H1 (cell line): Measurements from ENCODE around the gene PPP2R3B. TPM values are rescaled to one million over a fixed set of nuclear protein-coding genes. Genes with fewer than 3 reads are reported as not detected.
A peak's percentile ranks its signal among the peaks of the same experiment; 100 is the strongest.

Experiments used
- CTCF ChIA-PET: fragments of 300-600 bp; sonication (Branson Sonifier 250); formaldehyde crosslinking; loops from one replicate; lab custom pipeline; 2021; ENCODE audit not compliant: partially characterized antibody; lab: Charles Lee
- POLR2A ChIA-PET: fragments of 300-600 bp; sonication (Branson Sonifier 250); formaldehyde crosslinking; loops from one replicate; lab custom pipeline; 2021; ENCODE audit warnings: inconsistent platforms; ENCODE audit not compliant: partially characterized antibody; lab: Charles Lee
- DNase-seq, 2 experiments: peaks; one replicate each; pipeline versions ENCODE4 v3.0.0 to v3.0.0-alpha.2; 2010 to 2022; ENCODE audit warnings: low spot score in 2 of 2, low read depth in 1 of 2, mixed read lengths in 1 of 2
- FAIRE-seq: peaks from 2 replicates; lab custom pipeline; 2011; peaks lifted over from hg19 to GRCh38; lab: Jason Lieb, UNC
- H2AFZ ChIP-seq: 2 replicates; pipeline ENCODE4 v1.8.1; 2012; ENCODE audit warnings: low read length, inconsistent platforms
- H2AK5ac ChIP-seq: 2 replicates; pipeline ENCODE4 v1.6.1; 2013; ENCODE audit warnings: low read depth, low read length
- H2BK120ac ChIP-seq: replicated peaks from 2 replicates; pipeline ENCODE3; 2013; ENCODE audit warnings: low read depth, low read length, inconsistent platforms
- H2BK12ac ChIP-seq: 2 replicates; pipeline ENCODE4 v1.6.1; 2013; ENCODE audit warnings: low read depth, low read length
- H2BK15ac ChIP-seq: 2 replicates; pipeline ENCODE4 v1.6.1; 2013; ENCODE audit warnings: low read length
- H2BK20ac ChIP-seq: 2 replicates; pipeline ENCODE4 v1.6.1; 2013; ENCODE audit warnings: low read length
- H2BK5ac ChIP-seq: 2 replicates; pipeline ENCODE4 v1.6.1; 2013; ENCODE audit warnings: low read depth, low read length
- H3K14ac ChIP-seq: 2 replicates; pipeline ENCODE4 v1.6.1; 2013; ENCODE audit warnings: inconsistent platforms; ENCODE audit not compliant: insufficient read length
- H3K18ac ChIP-seq: 2 replicates; pipeline ENCODE4 v1.6.1; 2013; ENCODE audit warnings: low read length; ENCODE audit errors: extremely low read depth
- H3K23ac ChIP-seq: 2 replicates; pipeline ENCODE4 v1.6.1; 2013; ENCODE audit warnings: inconsistent platforms; ENCODE audit not compliant: insufficient read length
- H3K23me2 ChIP-seq: 2 replicates; pipeline ENCODE4 v1.6.1; 2013; ENCODE audit warnings: low read depth, low read length
- H3K27ac ChIP-seq: 2 replicates; pipeline ENCODE4 v1.6.1; 2011; ENCODE audit warnings: low read depth, low read length, inconsistent platforms
- H3K27me3 ChIP-seq, 4 experiments: replicated peaks in 1 of 4; 1 replicate in 1 of 4; 2 replicates in 3 of 4; pipeline versions ENCODE4 v1.6.1 to v1.8.1; 2011 to 2013; ENCODE audit warnings: low read length in 3 of 4, mild to moderate bottlenecking in 3 of 4, inconsistent platforms in 2 of 4, mixed read lengths in 2 of 4, moderate library complexity in 1 of 4; ENCODE audit not compliant: control insufficient read depth in 3 of 4, insufficient read depth in 3 of 4; ENCODE audit errors: extremely low read depth in 1 of 4
- H3K36me3 ChIP-seq, 4 experiments: 2 replicates each; pipeline versions ENCODE4 v1.6.1 to v1.8.1; 2011 to 2013; ENCODE audit warnings: mild to moderate bottlenecking in 4 of 4, low read length in 3 of 4, moderate library complexity in 2 of 4, control low read depth in 1 of 4, inconsistent platforms in 1 of 4; ENCODE audit not compliant: insufficient read depth in 4 of 4, control insufficient read depth in 2 of 4
- H3K4ac ChIP-seq: replicated peaks from 2 replicates; pipeline ENCODE3; 2013; ENCODE audit warnings: low read length, low read depth, mixed read lengths, inconsistent platforms; ENCODE audit not compliant: insufficient read length
- H3K4me1 ChIP-seq, 4 experiments: replicated peaks in 1 of 4; 1 replicate in 1 of 4; 2 replicates in 3 of 4; pipeline versions ENCODE4 v1.6.1 to v1.8.1; 2011 to 2013; ENCODE audit warnings: low read length in 3 of 4, inconsistent platforms in 2 of 4, mixed read lengths in 1 of 4; ENCODE audit not compliant: insufficient read depth in 4 of 4, control insufficient read depth in 3 of 4
- H3K4me2 ChIP-seq, 2 experiments: 2 replicates each; pipeline versions ENCODE4 v1.6.1 to v1.8.1; 2011 to 2013; ENCODE audit warnings: low read depth in 2 of 2, low read length in 2 of 2, control low read depth in 1 of 2, inconsistent platforms in 1 of 2, mild to moderate bottlenecking in 1 of 2; ENCODE audit not compliant: insufficient read depth in 1 of 2
- H3K4me3 ChIP-seq, 4 experiments: fragments of 200-600, 300-600 bp in 1 of 4; sonication (generic), shearing (Covaris generic), sonication (Bioruptor Twin) in 1 of 4; 2 replicates each; pipeline versions ENCODE4 v1.5.1 to v1.8.1; 2011 to 2016; ENCODE audit warnings: low read length in 4 of 4, low read depth in 3 of 4, control low read depth in 2 of 4, inconsistent platforms in 2 of 4, mild to moderate bottlenecking in 2 of 4, mixed read lengths in 1 of 4, moderate library complexity in 1 of 4; ENCODE audit not compliant: insufficient read depth in 2 of 4; ENCODE audit errors: extremely low read depth in 1 of 4
- H3K56ac ChIP-seq: replicated peaks from 2 replicates; pipeline ENCODE3; 2013; ENCODE audit warnings: low read depth, mild to moderate bottlenecking, mixed read lengths, low read length, inconsistent platforms; ENCODE audit not compliant: insufficient read length
- H3K79me1 ChIP-seq: 2 replicates; pipeline ENCODE4 v1.6.1; 2013; ENCODE audit warnings: low read depth, low read length, control low read depth
- H3K79me2 ChIP-seq, 2 experiments: 2 replicates each; pipeline versions ENCODE4 v1.6.1 to v1.8.1; 2012 to 2013; ENCODE audit warnings: low read length in 2 of 2, mild to moderate bottlenecking in 2 of 2, inconsistent platforms in 1 of 2; ENCODE audit not compliant: insufficient read depth in 2 of 2, control insufficient read depth in 1 of 2
- H3K9ac ChIP-seq, 4 experiments: replicated peaks in 1 of 4; 1 replicate in 1 of 4; 2 replicates in 3 of 4; pipeline versions ENCODE4 v1.6.1 to v1.8.1; 2011 to 2013; ENCODE audit warnings: low read depth in 3 of 4, low read length in 3 of 4, control low read depth in 2 of 4, mild to moderate bottlenecking in 2 of 4, moderate library complexity in 2 of 4, inconsistent platforms in 1 of 4; ENCODE audit errors: extremely low read depth in 1 of 4
- H3K9me3 ChIP-seq, 2 experiments: 2 replicates each; pipeline versions ENCODE4 v1.6.1 to v1.8.1; 2012 to 2013; ENCODE audit warnings: mild to moderate bottlenecking in 2 of 2, moderate library complexity in 2 of 2, control low read depth in 1 of 2, inconsistent platforms in 1 of 2, low read depth in 1 of 2, low read length in 1 of 2, mixed read lengths in 1 of 2; ENCODE audit not compliant: insufficient read depth in 2 of 2
- H4K20me1 ChIP-seq, 2 experiments: replicated peaks in 1 of 2; 2 replicates each; pipeline versions ENCODE3 to v1.8.1; 2011 to 2013; ENCODE audit warnings: inconsistent platforms in 2 of 2, low read length in 2 of 2, mild to moderate bottlenecking in 1 of 2; ENCODE audit not compliant: insufficient read depth in 2 of 2, control insufficient read depth in 1 of 2
- H4K5ac ChIP-seq: 2 replicates; pipeline ENCODE4 v1.6.1; 2013; ENCODE audit warnings: low read length, low read depth, mixed read lengths, inconsistent platforms; ENCODE audit not compliant: insufficient read length
- H4K8ac ChIP-seq: 2 replicates; pipeline ENCODE4 v1.8.0; 2013; ENCODE audit warnings: mild to moderate bottlenecking, moderate library complexity, low read length, inconsistent platforms; ENCODE audit not compliant: insufficient read depth; ENCODE audit errors: extremely low read depth
- H4K91ac ChIP-seq: replicated peaks from 2 replicates; pipeline ENCODE3; 2013; ENCODE audit warnings: low read length, mixed read lengths, inconsistent platforms; ENCODE audit not compliant: insufficient read length
- CEBPB ChIP-seq: IDR thresholded peaks from 2 replicates; pipeline ENCODE4 v1.6.1; 2012; ENCODE audit warnings: low read depth, low read length
- CREB1 ChIP-seq: IDR thresholded peaks from 2 replicates; pipeline ENCODE4 v1.6.1; 2012; ENCODE audit warnings: inconsistent platforms
- EZH2 ChIP-seq: fragments of 200-600 bp; sonication (generic); IDR thresholded peaks from 2 replicates; pipeline ENCODE4 v1.7.1; 2012; ENCODE audit warnings: low read depth, mild to moderate bottlenecking, moderate library complexity, low read length, inconsistent platforms; ENCODE audit not compliant: severe bottlenecking
- JUN ChIP-seq: IDR thresholded peaks from 2 replicates; pipeline ENCODE4 v1.6.1; 2011; ENCODE audit warnings: low read depth, mild to moderate bottlenecking, improper control_type of control experiment, low read length
- JUND ChIP-seq: IDR thresholded peaks from 2 replicates; pipeline ENCODE4 v1.6.1; 2011; ENCODE audit warnings: mild to moderate bottlenecking, improper control_type of control experiment, low read length
- KDM4A ChIP-seq: IDR thresholded peaks from one replicate; pipeline ENCODE4 v1.7.1; 2012; ENCODE audit warnings: low read depth, mild to moderate bottlenecking, moderate library complexity, low read length, inconsistent platforms; ENCODE audit not compliant: severe bottlenecking
- NANOG ChIP-seq: IDR thresholded peaks from 2 replicates; pipeline ENCODE4 v1.6.1; 2011; ENCODE audit warnings: low read length, low read depth, mild to moderate bottlenecking, inconsistent platforms; ENCODE audit not compliant: insufficient read depth, poor library complexity, severe bottlenecking
- RAD21 ChIP-seq, 2 experiments: IDR thresholded peaks in 1 of 2; conservative IDR thresholded peaks in 1 of 2; 2 replicates each; pipeline ENCODE4 v1.6.1; 2011; ENCODE audit warnings: low read depth in 2 of 2, low read length in 2 of 2, improper control_type of control experiment in 1 of 2, inconsistent platforms in 1 of 2, mild to moderate bottlenecking in 1 of 2, moderate library complexity in 1 of 2
- SIX5 ChIP-seq: IDR thresholded peaks from 2 replicates; pipeline ENCODE4 v1.6.1; 2011; ENCODE audit warnings: mild to moderate bottlenecking, low read depth, low read length
- TAF1 ChIP-seq: IDR thresholded peaks from 2 replicates; pipeline ENCODE4 v1.6.1; 2011; ENCODE audit warnings: mild to moderate bottlenecking, low read depth, low read length
- WGBS, 2 experiments: shearing (Covaris generic) in 1 of 2; methylation state at CpG; one replicate each; pipeline versions ENCODE4 v1.1.6 to v1.1.7; 2013 to 2015; ENCODE audit warnings: low lambda C conversion rate in 2 of 2, mixed read lengths in 2 of 2, inconsistent platforms in 1 of 2, low coverage in 1 of 2, missing lambda C conversion rate in 1 of 2; ENCODE audit not compliant: insufficient replicate concordance in 2 of 2, insufficient coverage in 1 of 2, insufficient read length in 1 of 2; ENCODE audit errors: extremely low coverage in 1 of 2, missing lambda C conversion rate in 1 of 2; 5-methylcytosine and 5-hydroxymethylcytosine counted together
- polyA plus RNA-seq, 7 experiments: library from polyadenylated mRNA; depleted of rRNA in 3 of 7; stranded (reverse) in 5 of 7; unstranded in 2 of 7; fragments of >200 nt in 5 of 7; fragments of 200-250 nt in 2 of 7; gene quantifications; 1 replicate in 5 of 7; 2 replicates in 1 of 7; 4 replicates in 1 of 7; pipeline versions ENCODE4 v1.2.1 to v1.2.3, GENCODE V29; 2011 to 2013; ENCODE audit warnings: missing spikeins in 2 of 7, mixed read lengths in 2 of 7
- total RNA-seq: library from RNA; stranded (reverse); fragmentation: NEBNext Ultra II Directional; extraction: Animal tissue kit (Norgen Biotek cat#: 25700); gene quantifications from 2 replicates; pipeline ENCODE4 v1.2.1, GENCODE V29; 2021
- TF ChIP-seq, protein P1 (sequence below): IDR thresholded peaks from 2 replicates; pipeline ENCODE4 v1.6.1; 2012; ENCODE audit warnings: low read length, inconsistent platforms
- TF ChIP-seq, protein P2 (sequence below): IDR thresholded peaks from 2 replicates; pipeline ENCODE4 v1.6.1; 2012; ENCODE audit warnings: inconsistent platforms

Gene PPP2R3B
- total and polyA plus RNA-seq, 2 of the 8 experiments (the other 6 are each of a cell fraction or from before 2014, with no cell fraction given): 47.6 to 86.7 TPM

DNA sequence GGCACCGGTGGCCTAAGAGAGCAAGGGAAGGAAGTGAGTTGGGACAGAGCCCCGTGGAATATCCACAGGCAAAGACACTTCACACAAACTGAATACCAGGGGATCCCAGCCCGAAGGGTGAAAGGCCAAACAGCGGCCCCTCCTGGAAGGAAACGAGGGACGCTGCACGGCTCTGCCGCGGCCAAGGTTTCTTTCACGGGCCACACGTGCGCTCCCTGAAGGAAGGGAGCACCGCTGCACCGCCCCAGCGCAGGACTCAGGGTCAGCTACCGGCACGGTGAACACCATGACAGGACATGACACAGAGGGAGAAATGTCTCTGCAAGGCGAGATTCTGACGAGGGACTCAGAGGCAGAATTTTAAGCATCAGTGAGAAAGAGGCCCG, 36.6 kb downstream of the PPP2R3B start:
- H2BK12ac ChIP-seq: no peak overlapping the region
- TF ChIP-seq TAF1: no peak
- no peak for TF ChIP-seq EZH2
- no peak for TF ChIP-seq CEBPB
- TF ChIP-seq, protein P1, sequence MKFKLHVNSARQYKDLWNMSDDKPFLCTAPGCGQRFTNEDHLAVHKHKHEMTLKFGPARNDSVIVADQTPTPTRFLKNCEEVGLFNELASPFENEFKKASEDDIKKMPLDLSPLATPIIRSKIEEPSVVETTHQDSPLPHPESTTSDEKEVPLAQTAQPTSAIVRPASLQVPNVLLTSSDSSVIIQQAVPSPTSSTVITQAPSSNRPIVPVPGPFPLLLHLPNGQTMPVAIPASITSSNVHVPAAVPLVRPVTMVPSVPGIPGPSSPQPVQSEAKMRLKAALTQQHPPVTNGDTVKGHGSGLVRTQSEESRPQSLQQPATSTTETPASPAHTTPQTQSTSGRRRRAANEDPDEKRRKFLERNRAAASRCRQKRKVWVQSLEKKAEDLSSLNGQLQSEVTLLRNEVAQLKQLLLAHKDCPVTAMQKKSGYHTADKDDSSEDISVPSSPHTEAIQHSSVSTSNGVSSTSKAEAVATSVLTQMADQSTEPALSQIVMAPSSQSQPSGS: no peak
- no peak for TF ChIP-seq JUND
- TF ChIP-seq SIX5: no peak
- TF ChIP-seq NANOG: no peak
- no peak for TF ChIP-seq CREB1
- TF ChIP-seq RAD21 (IDR thresholded peaks at IDR 0.05 in 1 of 2, conservative IDR thresholded peaks at IDR 0.05 in 1 of 2; ENCODE audit: low read depth in 2 of 2, low read length in 2 of 2): peak in 1 of 2 experiments; percentile 19; a peak in 1 of 4 replicates
- no peak for TF ChIP-seq KDM4A
- TF ChIP-seq, protein P2, sequence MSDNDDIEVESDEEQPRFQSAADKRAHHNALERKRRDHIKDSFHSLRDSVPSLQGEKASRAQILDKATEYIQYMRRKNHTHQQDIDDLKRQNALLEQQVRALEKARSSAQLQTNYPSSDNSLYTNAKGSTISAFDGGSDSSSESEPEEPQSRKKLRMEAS: no peak
- no peak for TF ChIP-seq JUN

More for the DNA sequence above, 36.6 kb downstream of the PPP2R3B start:
- H3K23me2 ChIP-seq: no peaks in the 10 kb centered on the region
- H2BK20ac ChIP-seq: no peak overlapping the region
- no peak overlapping the region for H2BK5ac ChIP-seq
- no peak overlapping the region for H2BK120ac ChIP-seq
- FAIRE-seq: no peak
- no peak overlapping the region for H4K91ac ChIP-seq
- H3K23ac ChIP-seq: no peak overlapping the region
- H3K14ac ChIP-seq: no peak overlapping the region
- H4K8ac ChIP-seq: 0 out of 2 replicates have a peak overlapping the region, but pooled peaks have one; percentile 53
- DNase-seq: no peak
- H4K5ac ChIP-seq: no peak overlapping the region
- no peak overlapping the region for H3K9ac ChIP-seq
- H2BK15ac ChIP-seq: no peak overlapping the region
- no peaks in the 10 kb centered on the region for H3K9me3 ChIP-seq
- 80% methylated on average over 16 of the region's 20 CpGs; no CpG with 5 or more reads in 1 of the 2 experiments for WGBS, 2 experiments
- H3K79me2 ChIP-seq: peaks cover 0 to 51% of the 10 kb centered on the region in 2 experiments; a peak in 2 of 4 replicates
- no peaks in the 10 kb centered on the region for H3K27me3 ChIP-seq
- H4K20me1 ChIP-seq: peaks cover 11 to 15% of the 10 kb centered on the region in 2 experiments
- POLR2A ChIA-PET: no interaction called here
- no peak overlapping the region for H3K18ac ChIP-seq
- peaks cover 13% of the 10 kb centered on the region for H3K79me1 ChIP-seq
- H3K4me3 ChIP-seq: no peak overlapping the region
- H3K4me1 ChIP-seq: no peaks in the 10 kb centered on the region; a peak in 1 of 7 replicates
- no peak overlapping the region for H2AFZ ChIP-seq
- H3K4ac ChIP-seq: no peak overlapping the region
- no peak overlapping the region for H2AK5ac ChIP-seq
- H3K36me3 ChIP-seq: peaks cover 0 to 23% (median 10%) of the 10 kb centered on the region in 4 experiments; a peak in 5 of 8 replicates
- H3K27ac ChIP-seq: no peak overlapping the region
- no peak overlapping the region for H3K4me2 ChIP-seq
- no peak overlapping the region for H3K56ac ChIP-seq
- CTCF ChIA-PET: no interaction called here
